ENCODE results near the gene TMEM87A.
A peak's percentile ranks its signal among the peaks of the same experiment; 100 is the strongest.

Gene TMEM87A

GRCh38 chr15:42228036-42228435, 45.2 kb downstream of the TMEM87A start:
- H4K20me1 ChIP-seq (ENCODE audit: low read depth, low read length), result no peaks in the 10 kb centered on the region
- no peak overlapping the region for H3K27ac ChIP-seq (ENCODE audit: low read depth, low read length)
- no peak overlapping the region for H2AFZ ChIP-seq (ENCODE audit: low read depth, low read length, severe bottlenecking)
- no peak for TF ChIP-seq EZH2phosphoT487 (conservative IDR thresholded peaks at IDR 0.05; ENCODE audit: low read length)
- TF ChIP-seq, protein P1, sequence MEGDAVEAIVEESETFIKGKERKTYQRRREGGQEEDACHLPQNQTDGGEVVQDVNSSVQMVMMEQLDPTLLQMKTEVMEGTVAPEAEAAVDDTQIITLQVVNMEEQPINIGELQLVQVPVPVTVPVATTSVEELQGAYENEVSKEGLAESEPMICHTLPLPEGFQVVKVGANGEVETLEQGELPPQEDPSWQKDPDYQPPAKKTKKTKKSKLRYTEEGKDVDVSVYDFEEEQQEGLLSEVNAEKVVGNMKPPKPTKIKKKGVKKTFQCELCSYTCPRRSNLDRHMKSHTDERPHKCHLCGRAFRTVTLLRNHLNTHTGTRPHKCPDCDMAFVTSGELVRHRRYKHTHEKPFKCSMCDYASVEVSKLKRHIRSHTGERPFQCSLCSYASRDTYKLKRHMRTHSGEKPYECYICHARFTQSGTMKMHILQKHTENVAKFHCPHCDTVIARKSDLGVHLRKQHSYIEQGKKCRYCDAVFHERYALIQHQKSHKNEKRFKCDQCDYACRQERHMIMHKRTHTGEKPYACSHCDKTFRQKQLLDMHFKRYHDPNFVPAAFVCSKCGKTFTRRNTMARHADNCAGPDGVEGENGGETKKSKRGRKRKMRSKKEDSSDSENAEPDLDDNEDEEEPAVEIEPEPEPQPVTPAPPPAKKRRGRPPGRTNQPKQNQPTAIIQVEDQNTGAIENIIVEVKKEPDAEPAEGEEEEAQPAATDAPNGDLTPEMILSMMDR (IDR thresholded peaks at IDR 0.05; ENCODE audit: insufficient read depth, low read length, poor library complexity, severe bottlenecking), result no peak
- H3K79me2 ChIP-seq (ENCODE audit: insufficient read depth, low read length), result no peaks in the 10 kb centered on the region
- no peaks in the 10 kb centered on the region for H3K27me3 ChIP-seq (ENCODE audit: low read length)
- H3F3A ChIP-seq (ENCODE audit: insufficient read depth), result no peaks in the 10 kb centered on the region; the same call in 1 of the 2 replicates
- no peak overlapping the region for H3K4me2 ChIP-seq (ENCODE audit: low read depth, low read length, poor library complexity, severe bottlenecking)
- H3K36me3 ChIP-seq (ENCODE audit: low read length), result peaks cover 7% of the 10 kb centered on the region; the same call in 1 of the 2 replicates
- no peak overlapping the region for H3K9ac ChIP-seq (ENCODE audit: low read length)
- no peaks in the 10 kb centered on the region for H3K9me2 ChIP-seq (replicated peaks; ENCODE audit: insufficient read depth, low read length)
- H3K9me3 ChIP-seq (ENCODE audit: insufficient read depth, low read length), result no peaks in the 10 kb centered on the region
- H3K4me3 ChIP-seq (ENCODE audit: insufficient read depth, low read length, poor library complexity, severe bottlenecking), result no peak overlapping the region

DNA sequence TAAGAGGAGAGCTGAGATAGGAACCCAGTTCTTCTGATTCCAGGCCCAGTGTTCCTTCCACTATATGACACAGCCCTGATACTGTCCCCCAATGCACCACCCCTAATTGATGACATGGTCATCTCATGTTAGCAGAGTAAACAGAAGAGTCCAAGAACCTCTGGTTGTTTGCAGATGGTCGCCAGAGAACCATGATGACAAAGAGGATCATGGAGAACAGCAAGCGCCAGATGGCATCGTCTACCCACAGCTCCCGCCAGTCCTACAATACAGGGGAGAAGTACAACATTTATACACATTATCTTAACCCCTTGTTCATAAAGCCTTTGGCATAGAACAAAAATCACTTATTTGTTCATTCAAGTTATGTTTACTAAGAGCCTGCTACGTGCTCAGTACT, 46.6 kb downstream of the TMEM87A start:
- Histone ChIP-seq H3K9ac (ENCODE audit: low read length) (no peak overlapping the region), H3F3A (ENCODE audit: insufficient read depth) (no peaks in the 10 kb centered on the region; the same call in 1 of the 2 replicates), H4K20me1 (ENCODE audit: low read depth, low read length) (no peaks in the 10 kb centered on the region), H3K79me2 (ENCODE audit: insufficient read depth, low read length) (no peaks in the 10 kb centered on the region), H3K36me3 (ENCODE audit: low read length) (peaks cover 7% of the 10 kb centered on the region; the same call in 1 of the 2 replicates), H3K4me3 (ENCODE audit: insufficient read depth, low read length, poor library complexity, severe bottlenecking) (no peak overlapping the region), H3K27ac (ENCODE audit: low read depth, low read length) (no peak overlapping the region), H3K27me3 (ENCODE audit: low read length) (no peaks in the 10 kb centered on the region), H3K9me3 (ENCODE audit: insufficient read depth, low read length) (no peaks in the 10 kb centered on the region), H2AFZ (ENCODE audit: low read depth, low read length, severe bottlenecking) (no peak overlapping the region), H3K4me2 (ENCODE audit: low read depth, low read length, poor library complexity, severe bottlenecking) (no peak overlapping the region), H3K9me2 (replicated peaks; ENCODE audit: insufficient read depth, low read length) (no peaks in the 10 kb centered on the region)
- TF ChIP-seq, protein P1 (IDR thresholded peaks at IDR 0.05; ENCODE audit: insufficient read depth, low read length, poor library complexity, severe bottlenecking), result no peak
- TF ChIP-seq EZH2phosphoT487 (conservative IDR thresholded peaks at IDR 0.05; ENCODE audit: low read length), result no peak

DNA sequence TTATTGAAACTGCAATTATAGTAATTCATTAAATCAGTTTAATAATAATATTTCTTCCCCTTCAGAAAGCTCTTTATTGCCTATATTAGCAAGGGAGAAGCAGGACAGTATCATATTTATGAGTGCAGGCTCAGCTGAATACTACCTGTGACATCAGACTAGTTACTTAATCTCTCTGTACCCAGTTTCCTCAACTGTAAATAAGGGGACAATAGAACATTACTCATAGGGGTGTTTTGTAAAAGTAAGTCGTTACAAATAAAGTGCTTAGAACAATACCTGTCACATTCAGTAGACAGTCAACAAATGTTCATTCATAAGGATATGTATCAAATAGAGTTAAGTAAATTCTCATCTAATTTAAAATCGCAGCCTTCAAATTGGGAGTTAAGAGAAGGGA, 53.0 kb downstream of the TMEM87A start:
- Histone ChIP-seq H3K4me3 (ENCODE audit: insufficient read depth, low read length, poor library complexity, severe bottlenecking) (no peak overlapping the region), H3K9ac (ENCODE audit: low read length) (no peak overlapping the region), H3K27me3 (ENCODE audit: low read length) (no peaks in the 10 kb centered on the region), H3K36me3 (ENCODE audit: low read length) (peaks cover 27% of the 10 kb centered on the region), H3K9me3 (ENCODE audit: insufficient read depth, low read length) (no peaks in the 10 kb centered on the region), H4K20me1 (ENCODE audit: low read depth, low read length) (0 out of 2 replicates have a peak, but pooled peaks cover 4% of the 10 kb centered on the region), H3K4me2 (ENCODE audit: low read depth, low read length, poor library complexity, severe bottlenecking) (peak overlapping the region; percentile 44), H2AFZ (ENCODE audit: low read depth, low read length, severe bottlenecking) (no peak overlapping the region), H3K9me2 (replicated peaks; ENCODE audit: insufficient read depth, low read length) (no peaks in the 10 kb centered on the region), H3F3A (ENCODE audit: insufficient read depth) (peaks cover 16% of the 10 kb centered on the region), H3K27ac (ENCODE audit: low read depth, low read length) (peak overlapping the region; percentile 77), H3K79me2 (ENCODE audit: insufficient read depth, low read length) (no peaks in the 10 kb centered on the region)
- TF ChIP-seq EZH2phosphoT487 (conservative IDR thresholded peaks at IDR 0.05; ENCODE audit: low read length), result no peak
- TF ChIP-seq, protein P1 (IDR thresholded peaks at IDR 0.05; ENCODE audit: insufficient read depth, low read length, poor library complexity, severe bottlenecking), result no peak
